Thoracic aorta (tissue), 2 donors: Measurements from ENCODE around the gene NPIPA7. TPM values are rescaled to one million over a fixed set of nuclear protein-coding genes. Genes with fewer than 3 reads are reported as not detected.
"Not testable (repeated sequence)": the region's sequence is repeated elsewhere in the genome, so short reads cannot be mapped to it uniquely, and the experiment has no call there.

Source experiments
- ATAC-seq: fragments of 150-250 bp; one replicate; pipeline ENCODE4 v1.8.0; 2017; ENCODE audit warnings: low read depth; ENCODE audit not compliant: insufficient number of reproducible peaks, low FRiP score
- DNase-seq: peaks from one replicate; pipeline ENCODE4 v3.0.0-alpha.2; 2020; ENCODE audit warnings: low spot score
- H3K27ac ChIP-seq, 2 donors: fragments of 200-600 bp; sonication (generic); 1 replicate in 1 of 2; 2 replicates in 1 of 2; pipeline ENCODE4 v1.5.1; 2016; ENCODE audit warnings: mild to moderate bottlenecking in 2 of 2, moderate library complexity in 2 of 2
- H3K27me3 ChIP-seq: fragments of 200-600 bp; sonication (generic); replicated peaks from 2 replicates; pipeline ENCODE4 v1.6.0; 2016; ENCODE audit warnings: mild to moderate bottlenecking; ENCODE audit not compliant: insufficient read depth
- H3K36me3 ChIP-seq: fragments of 200-600 bp; sonication (generic); one replicate; pipeline ENCODE4 v1.5.1; 2016
- H3K4me1 ChIP-seq, 2 donors: fragments of 200-600 bp; sonication (generic); 1 replicate in 1 of 2; 2 replicates in 1 of 2; pipeline versions ENCODE4 v1.5.1 to v1.6.0; 2016; ENCODE audit warnings: low read depth in 2 of 2, mild to moderate bottlenecking in 1 of 2; ENCODE audit not compliant: control insufficient read depth in 1 of 2
- H3K4me3 ChIP-seq: fragments of 200-600 bp; sonication (generic); 2 replicates; pipeline ENCODE4 v1.5.1; 2016; ENCODE audit warnings: mild to moderate bottlenecking
- H3K9me3 ChIP-seq: fragments of 200-600 bp; sonication (generic); 2 replicates; pipeline ENCODE4 v1.5.1; 2016
- total RNA-seq, 2 donors: library from RNA; depleted of rRNA; stranded (reverse); fragments of >200 nt; gene quantifications; one replicate each; pipeline versions ENCODE4 v1.1.0 to v1.2.3, GENCODE V29; 2016

Gene NPIPA7
- total RNA-seq, 2 donors from 2014 or later = 12.9 TPM; not detected in 1

DNA sequence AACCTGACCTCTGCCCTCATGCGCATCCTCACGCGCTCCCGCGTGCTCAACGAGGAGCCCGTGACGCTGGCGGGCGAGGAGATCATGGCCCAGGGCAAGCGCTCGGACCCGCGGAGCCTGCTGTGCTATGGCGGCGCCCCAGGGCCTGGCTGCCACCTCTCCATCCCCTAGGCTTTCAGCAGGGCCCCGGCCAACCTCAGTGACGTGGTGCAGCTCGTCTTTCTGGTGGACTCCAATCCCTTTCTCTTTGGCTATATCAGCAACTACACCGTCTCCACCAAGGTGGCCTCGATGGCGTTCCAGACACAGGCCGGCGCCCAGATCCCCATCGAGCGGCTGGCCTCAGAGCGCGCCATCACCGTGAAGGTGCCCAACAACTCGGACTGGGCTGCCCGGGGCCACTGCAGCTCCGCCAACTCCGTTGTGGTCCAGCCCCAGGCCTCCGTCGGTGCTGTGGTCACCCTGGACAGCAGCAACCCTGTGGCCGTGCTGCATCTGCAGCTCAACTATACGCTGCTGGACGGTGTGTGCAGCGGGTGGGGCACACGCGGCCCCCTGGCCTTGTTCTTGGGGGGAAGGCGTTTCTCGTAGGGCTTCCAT lies 7.7 kb upstream of the NPIPA7 start:
- H3K27ac ChIP-seq, DNase-seq, H3K36me3 ChIP-seq, ATAC-seq, H3K4me3 ChIP-seq, H3K9me3 ChIP-seq, H3K27me3 ChIP-seq, H3K4me1 ChIP-seq: not testable (repeated sequence)

DNA sequence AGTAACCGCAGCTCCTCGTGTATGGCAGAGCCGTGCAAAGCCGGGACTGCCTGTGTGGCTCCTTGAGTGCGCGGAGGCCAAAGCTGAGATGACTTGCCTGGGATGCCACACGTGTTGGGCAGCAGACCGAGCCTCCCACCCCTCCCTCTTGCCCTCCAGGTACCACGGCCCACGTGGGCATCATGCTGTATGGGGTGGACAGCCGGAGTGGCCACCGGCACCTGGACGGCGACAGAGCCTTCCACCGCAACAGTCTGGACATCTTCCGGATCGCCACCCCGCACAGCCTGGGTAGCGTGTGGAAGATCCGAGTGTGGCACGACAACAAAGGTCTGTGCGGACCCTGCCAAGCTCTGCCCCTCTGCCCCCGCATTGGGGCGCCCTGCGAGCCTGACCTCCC lies 4.7 kb upstream of the NPIPA7 start:
- DNase-seq, H3K9me3 ChIP-seq, H3K36me3 ChIP-seq, H3K27ac ChIP-seq, H3K4me3 ChIP-seq, H3K4me1 ChIP-seq, ATAC-seq, H3K27me3 ChIP-seq: not testable (repeated sequence)

DNA sequence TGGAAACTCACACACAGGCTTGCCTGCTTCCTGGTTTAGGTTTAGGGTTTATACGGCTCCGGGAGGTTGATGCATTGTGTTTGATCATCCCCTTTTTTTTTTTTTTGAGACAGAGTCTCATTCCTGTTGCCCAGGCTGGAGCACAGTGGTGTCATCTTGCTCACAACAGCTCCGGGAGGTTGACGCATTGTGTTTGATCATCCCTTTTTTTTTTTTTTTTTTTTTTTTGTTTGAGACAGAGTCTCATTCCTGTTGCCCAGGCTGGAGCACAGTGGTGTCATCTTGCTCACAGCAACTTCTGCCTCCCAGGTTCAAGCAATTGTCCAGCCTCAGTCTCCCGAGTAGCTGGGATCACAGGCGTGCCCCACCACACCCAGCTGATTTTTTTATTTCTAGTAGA lies 20.7 kb downstream of the NPIPA7 start:
- not testable (repeated sequence) for H3K36me3 ChIP-seq, DNase-seq, ATAC-seq, H3K27ac ChIP-seq, H3K27me3 ChIP-seq, H3K9me3 ChIP-seq, H3K4me1 ChIP-seq, H3K4me3 ChIP-seq

DNA sequence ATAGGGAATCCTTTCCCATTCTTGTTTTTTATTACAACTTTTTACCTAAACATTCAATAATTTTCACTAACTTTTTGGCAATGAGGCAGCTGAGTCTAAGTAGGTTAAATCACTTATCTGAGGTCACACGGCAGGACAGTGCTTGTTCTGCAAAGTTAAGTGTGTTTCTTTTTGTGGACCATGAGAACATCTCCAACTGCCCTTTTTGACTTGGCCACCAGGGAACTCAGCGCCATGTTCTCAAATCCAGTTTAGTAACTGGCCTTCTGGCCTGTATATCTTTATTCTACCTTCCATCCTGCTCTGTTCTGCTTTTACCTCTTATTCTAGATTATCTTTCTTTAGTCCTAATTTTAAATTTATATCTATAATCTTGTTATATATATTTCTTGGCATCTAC lies 23.4 kb downstream of the NPIPA7 start:
- DNase-seq, ATAC-seq, H3K4me1 ChIP-seq, H3K9me3 ChIP-seq, H3K27ac ChIP-seq, H3K36me3 ChIP-seq, H3K27me3 ChIP-seq, H3K4me3 ChIP-seq: not testable (repeated sequence)

DNA sequence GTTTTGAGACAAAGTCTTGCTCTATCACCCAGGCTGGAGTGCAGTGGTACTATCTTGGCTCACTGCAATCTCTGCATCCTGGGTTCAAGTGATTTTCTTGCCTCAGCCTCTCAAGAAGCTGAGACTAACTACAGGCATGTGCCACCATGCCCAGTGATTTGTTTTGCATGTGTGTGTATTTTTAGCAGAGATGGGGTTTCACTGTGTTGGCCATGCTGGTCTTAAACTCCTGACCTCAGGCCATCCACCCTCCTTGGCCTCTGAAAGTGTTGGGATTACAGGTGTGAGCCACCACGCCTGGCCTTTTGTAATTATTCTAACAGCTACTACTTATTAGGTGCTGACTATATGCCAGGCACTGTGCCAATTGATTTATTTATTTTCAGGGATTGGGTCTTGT lies 25.3 kb downstream of the NPIPA7 start:
- H3K36me3 ChIP-seq, ATAC-seq, H3K27me3 ChIP-seq, H3K4me3 ChIP-seq, DNase-seq, H3K27ac ChIP-seq, H3K4me1 ChIP-seq, H3K9me3 ChIP-seq: not testable (repeated sequence)

DNA sequence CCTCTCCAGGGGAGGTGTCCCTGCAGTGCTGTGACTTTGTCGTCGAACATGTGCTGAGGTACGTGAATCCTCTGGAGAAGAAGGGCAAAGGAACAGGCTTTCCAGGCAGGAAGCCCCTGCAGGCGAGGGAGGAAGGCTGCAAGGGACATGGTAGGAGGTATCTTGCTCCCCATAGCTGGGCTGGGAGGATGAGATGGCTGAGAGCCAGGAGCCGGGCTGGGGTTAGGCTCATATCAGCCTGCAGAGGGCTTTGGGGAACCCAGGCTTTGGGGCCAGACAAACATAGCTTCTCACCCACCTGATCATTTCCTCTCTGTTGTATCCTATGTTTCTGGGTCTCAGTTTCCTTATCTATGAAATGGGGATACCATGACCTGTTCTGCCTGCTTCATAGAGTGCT lies 26.5 kb downstream of the NPIPA7 start:
- H3K9me3 ChIP-seq, DNase-seq, H3K27me3 ChIP-seq, H3K36me3 ChIP-seq, H3K4me3 ChIP-seq, ATAC-seq, H3K4me1 ChIP-seq, H3K27ac ChIP-seq: not testable (repeated sequence)

DNA sequence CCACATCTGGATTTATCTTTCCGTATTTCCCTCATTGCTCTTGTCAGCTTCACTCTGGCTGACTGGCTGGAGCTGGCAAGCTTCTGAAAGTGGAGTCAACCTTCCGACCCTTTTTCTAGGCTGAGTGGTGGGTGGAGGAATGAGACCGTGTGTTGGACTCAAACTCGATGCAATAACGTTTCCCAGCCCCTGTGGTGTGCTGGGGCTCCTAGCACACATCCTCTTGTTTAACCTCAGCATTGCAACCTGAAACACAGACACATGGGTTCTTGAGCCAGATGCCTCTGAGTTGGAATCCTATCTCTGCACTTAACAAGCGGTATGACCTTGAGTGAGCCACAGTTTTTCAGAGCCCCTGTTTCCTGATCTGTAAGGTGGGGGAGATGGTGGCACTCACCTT lies 29.5 kb downstream of the NPIPA7 start:
- DNase-seq, ATAC-seq, H3K9me3 ChIP-seq, H3K27ac ChIP-seq, H3K4me1 ChIP-seq, H3K36me3 ChIP-seq, H3K4me3 ChIP-seq, H3K27me3 ChIP-seq: not testable (repeated sequence)

DNA sequence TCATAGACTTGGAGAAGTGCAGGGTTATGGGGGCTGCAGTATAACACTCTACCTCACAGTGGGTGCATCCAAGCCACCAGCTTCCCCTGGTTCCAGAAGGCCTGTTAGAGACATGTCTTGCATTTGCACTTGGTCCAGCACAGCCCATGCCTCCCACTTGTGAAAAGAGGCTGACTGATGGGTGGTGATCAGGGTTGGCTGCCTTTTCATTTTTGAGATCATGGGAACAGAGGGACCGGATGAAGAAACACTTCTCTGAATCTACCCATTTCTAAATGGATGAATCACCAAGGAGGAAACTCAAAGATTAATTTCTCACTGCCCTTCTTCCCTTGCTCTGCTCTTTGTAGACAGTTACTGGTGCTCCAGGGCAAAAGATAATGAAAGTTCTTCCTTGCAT lies 34.8 kb downstream of the NPIPA7 start:
- not testable (repeated sequence) for ATAC-seq, H3K27ac ChIP-seq

DNA sequence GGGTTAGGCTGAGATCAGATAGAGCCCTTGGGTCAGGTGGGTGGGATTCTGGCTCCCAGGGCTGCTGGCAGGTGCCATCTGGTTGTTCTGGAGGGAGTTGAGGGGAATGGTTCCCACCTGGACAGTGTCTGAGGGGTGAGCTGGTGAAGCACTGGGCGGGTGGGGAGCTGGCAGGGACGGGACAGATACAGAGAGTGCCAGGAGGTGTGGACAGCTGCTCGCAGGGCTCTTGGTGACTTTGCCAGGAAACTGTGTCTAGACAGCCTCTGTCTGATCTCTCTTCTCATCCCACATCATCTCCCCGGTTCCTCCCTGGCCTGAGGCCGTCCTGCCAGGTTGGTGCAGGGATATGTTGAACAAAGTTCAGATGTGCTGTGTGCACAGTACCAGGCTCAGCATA lies 38.1 kb downstream of the NPIPA7 start:
- not testable (repeated sequence) for DNase-seq, ATAC-seq

More for the DNA sequence above, 34.8 kb downstream of the NPIPA7 start:
- H3K36me3 ChIP-seq, H3K4me3 ChIP-seq, H3K4me1 ChIP-seq, H3K27me3 ChIP-seq, H3K9me3 ChIP-seq, DNase-seq: not testable (repeated sequence)

DNA sequence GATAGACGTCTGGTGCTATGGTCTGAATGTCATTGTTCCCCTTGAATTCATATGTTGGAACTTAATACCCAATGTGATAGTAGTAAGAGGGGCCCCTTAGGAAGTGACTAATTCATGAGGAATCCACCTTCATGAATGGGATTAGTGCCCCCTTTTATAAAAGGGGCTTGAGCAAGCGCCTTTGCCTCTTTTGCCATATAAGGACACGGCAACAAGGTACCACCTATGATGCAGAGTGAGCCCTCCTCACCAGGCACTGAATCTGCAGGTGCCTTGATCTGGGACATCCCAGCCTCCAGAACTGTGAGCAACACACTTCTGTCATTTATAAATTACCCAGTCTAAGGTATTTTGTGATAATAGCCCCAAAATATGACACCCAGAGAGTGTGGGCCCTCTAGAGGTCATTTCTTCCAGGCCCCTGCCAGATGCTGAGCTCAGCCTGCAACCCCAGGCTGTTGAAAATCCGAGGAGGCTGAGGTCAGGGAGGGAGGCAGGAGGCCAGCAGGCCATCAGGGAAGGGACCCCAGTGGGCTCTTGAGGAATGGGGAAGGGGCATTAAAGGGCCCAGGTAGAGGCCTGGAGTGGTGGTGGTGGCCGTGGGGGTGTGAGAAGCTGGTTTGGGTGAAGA lies 39.1 kb downstream of the NPIPA7 start:
- H3K9me3 ChIP-seq, H3K27me3 ChIP-seq: not testable (repeated sequence)

More for the DNA sequence above, 38.1 kb downstream of the NPIPA7 start:
- H3K4me3 ChIP-seq, H3K27me3 ChIP-seq, H3K9me3 ChIP-seq, H3K27ac ChIP-seq, H3K36me3 ChIP-seq, H3K4me1 ChIP-seq: not testable (repeated sequence)

DNA sequence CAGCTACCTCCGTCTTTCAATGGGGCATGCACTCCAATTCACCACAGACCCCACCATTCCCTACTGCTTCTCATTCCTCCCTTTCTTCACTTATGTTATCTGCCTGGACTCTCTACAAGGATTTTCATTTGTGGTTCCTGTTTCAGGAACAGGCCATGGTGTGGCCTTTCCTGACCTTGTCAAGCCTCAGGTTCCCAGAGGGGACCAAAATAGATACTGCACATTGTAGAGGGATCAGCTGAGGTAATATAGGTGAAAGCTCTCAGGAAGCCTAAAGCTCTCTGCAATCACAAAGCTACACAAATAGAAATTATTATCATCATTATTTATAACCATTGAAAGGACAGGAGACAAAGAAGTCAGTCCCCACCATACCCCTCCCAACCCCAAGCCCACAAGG lies 41.6 kb downstream of the NPIPA7 start:
- DNase-seq, H3K9me3 ChIP-seq, H3K27ac ChIP-seq, H3K27me3 ChIP-seq, H3K4me1 ChIP-seq, ATAC-seq, H3K36me3 ChIP-seq, H3K4me3 ChIP-seq: not testable (repeated sequence)

More for the DNA sequence above, 39.1 kb downstream of the NPIPA7 start:
- ATAC-seq, DNase-seq, H3K27ac ChIP-seq, H3K4me1 ChIP-seq, H3K36me3 ChIP-seq, H3K4me3 ChIP-seq: not testable (repeated sequence)

DNA sequence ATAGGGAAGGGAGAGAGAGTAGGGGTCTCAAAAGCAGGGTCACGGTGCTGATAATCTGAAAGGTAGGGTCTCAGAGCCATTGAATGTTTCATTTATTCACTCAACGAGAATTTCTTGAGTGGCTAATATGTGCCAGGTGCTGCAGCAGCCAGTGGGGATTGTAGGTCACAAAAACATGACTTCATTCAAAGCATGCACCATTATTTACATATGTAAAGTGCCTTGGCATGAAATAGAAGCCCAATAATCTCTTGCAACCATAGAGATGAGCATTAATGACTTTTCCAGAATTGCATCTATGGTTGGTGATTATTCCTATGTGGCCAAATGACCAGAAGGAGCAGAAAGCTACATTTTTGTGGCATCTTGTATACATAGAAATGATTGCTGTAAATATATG lies 46.2 kb downstream of the NPIPA7 start:
- not testable (repeated sequence) for H3K36me3 ChIP-seq, H3K27me3 ChIP-seq, ATAC-seq, H3K4me1 ChIP-seq, H3K27ac ChIP-seq, H3K4me3 ChIP-seq, DNase-seq, H3K9me3 ChIP-seq

DNA sequence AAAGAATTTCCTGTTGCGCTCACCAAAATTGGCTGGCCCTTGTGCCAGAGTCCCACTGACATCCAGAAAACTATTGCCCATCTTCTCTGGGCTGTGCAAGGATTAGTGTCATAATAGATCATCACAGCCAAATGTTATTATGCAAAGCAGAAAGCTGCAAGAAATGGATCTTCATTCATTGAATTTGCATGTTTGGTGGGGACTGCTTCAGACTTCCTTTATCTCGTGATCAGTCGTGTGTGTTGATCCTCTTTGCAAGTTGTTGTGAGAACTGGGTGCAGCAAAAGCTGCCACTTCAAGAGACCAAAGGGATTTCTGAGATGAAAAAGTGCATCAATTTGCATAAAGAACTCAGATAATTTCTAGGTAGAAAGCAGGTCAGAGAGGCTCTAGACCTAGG lies 52.2 kb downstream of the NPIPA7 start:
- DNase-seq, H3K4me3 ChIP-seq, H3K4me1 ChIP-seq, H3K36me3 ChIP-seq, ATAC-seq, H3K9me3 ChIP-seq, H3K27ac ChIP-seq, H3K27me3 ChIP-seq: not testable (repeated sequence)
